Lower leg skin (tissue), 3 donors: Measurements from ENCODE around the gene PRRG4.

Source experiments
- POLR2A ChIP-seq, 2 donors: fragments of 450-650 bp; IDR thresholded peaks; one replicate each; pipeline ENCODE4 v1.6.1; 2016 to 2017; ENCODE audit warnings: antibody characterized with exemption in 2 of 2, mild to moderate bottlenecking in 1 of 2, moderate library complexity in 1 of 2
- TF ChIP-seq, protein P1 (sequence below), 3 donors: fragments of 450-650 bp; IDR thresholded peaks; one replicate each; pipeline ENCODE4 v1.5.1; 2016; ENCODE audit warnings: antibody characterized with exemption in 3 of 3, mild to moderate bottlenecking in 3 of 3, moderate library complexity in 2 of 3

DNA sequence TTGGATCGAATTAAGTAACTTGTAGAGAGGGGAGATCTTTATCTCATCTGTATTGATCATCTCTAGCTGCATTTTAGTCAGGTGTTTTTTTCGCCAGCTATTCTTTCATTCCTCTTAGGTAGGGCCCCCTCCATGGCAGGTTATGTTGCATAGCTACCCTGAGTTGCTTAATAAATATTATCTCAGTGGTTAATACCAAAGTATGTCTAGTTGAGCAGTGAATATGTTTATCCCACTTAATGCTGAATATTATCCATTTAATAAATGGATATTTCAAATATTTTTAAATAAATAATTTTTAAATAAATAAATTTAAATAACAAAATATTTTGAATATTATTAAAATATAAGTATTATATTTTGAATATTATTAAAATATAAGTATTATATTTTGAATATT is 9.6 kb downstream of the PRRG4 start:
- TF ChIP-seq, protein P1, sequence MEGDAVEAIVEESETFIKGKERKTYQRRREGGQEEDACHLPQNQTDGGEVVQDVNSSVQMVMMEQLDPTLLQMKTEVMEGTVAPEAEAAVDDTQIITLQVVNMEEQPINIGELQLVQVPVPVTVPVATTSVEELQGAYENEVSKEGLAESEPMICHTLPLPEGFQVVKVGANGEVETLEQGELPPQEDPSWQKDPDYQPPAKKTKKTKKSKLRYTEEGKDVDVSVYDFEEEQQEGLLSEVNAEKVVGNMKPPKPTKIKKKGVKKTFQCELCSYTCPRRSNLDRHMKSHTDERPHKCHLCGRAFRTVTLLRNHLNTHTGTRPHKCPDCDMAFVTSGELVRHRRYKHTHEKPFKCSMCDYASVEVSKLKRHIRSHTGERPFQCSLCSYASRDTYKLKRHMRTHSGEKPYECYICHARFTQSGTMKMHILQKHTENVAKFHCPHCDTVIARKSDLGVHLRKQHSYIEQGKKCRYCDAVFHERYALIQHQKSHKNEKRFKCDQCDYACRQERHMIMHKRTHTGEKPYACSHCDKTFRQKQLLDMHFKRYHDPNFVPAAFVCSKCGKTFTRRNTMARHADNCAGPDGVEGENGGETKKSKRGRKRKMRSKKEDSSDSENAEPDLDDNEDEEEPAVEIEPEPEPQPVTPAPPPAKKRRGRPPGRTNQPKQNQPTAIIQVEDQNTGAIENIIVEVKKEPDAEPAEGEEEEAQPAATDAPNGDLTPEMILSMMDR (IDR thresholded peaks at IDR 0.05) = no peak
- no peak for TF ChIP-seq POLR2A (IDR thresholded peaks at IDR 0.05)
